Measurements from ENCODE around the gene BTD. TPM values are rescaled to one million over a fixed set of nuclear protein-coding genes. Genes with fewer than 3 reads are reported as not detected.

The BTD gene
- total and polyA plus RNA-seq, 2 experiments from 2014 or later, result 17.8 to 20.0 TPM

GRCh38 chr3:15614958-15615357 lies 13.4 kb downstream of the BTD start:
- no peak for ATAC-seq
- Histone ChIP-seq H4K20me1 (replicated peaks; ENCODE audit: insufficient read depth) (no peaks in the 10 kb centered on the region), H3K4me3 (no peak overlapping the region)

More at GRCh38 chr3:15614958-15615357, 13.4 kb downstream of the BTD start:
- no peaks in the 10 kb centered on the region; the same call in 1 of the 2 replicates for H3K4me1 ChIP-seq (ENCODE audit: insufficient read depth)
- Mint-ChIP-seq H3K9me3 (peaks cover 11% of the 10 kb centered on the region), H3K4me1 (no peaks in the 10 kb centered on the region), H3K27ac (no peak overlapping the region), H3K4me3 (no peak overlapping the region), H3K27me3 (ENCODE audit: insufficient read depth, low read depth, poor library complexity) (no peaks in the 10 kb centered on the region), H3K36me3 (ENCODE audit: low read depth) (peaks cover 12% of the 10 kb centered on the region)
- no peaks in the 10 kb centered on the region for H3K27me3 ChIP-seq (ENCODE audit: insufficient read depth)
- H3K79me2 ChIP-seq (replicated peaks; ENCODE audit: insufficient read depth), result no peaks in the 10 kb centered on the region
- no peak overlapping the region for H2AFZ ChIP-seq
- 0 out of 2 replicates have a peak, but pooled peaks cover 10% of the 10 kb centered on the region for H3K9me2 ChIP-seq (ENCODE audit: insufficient read depth)
- H3K36me3 ChIP-seq (ENCODE audit: insufficient read depth), result peaks cover 12% of the 10 kb centered on the region
- TF ChIP-seq REST (IDR thresholded peaks at IDR 0.05; ENCODE audit: unreplicated experiment), result no peak
- TF ChIP-seq CTCF (conservative IDR thresholded peaks at IDR 0.05; ENCODE audit: low read depth in 2 of 2), result no peak
- no peak for TF ChIP-seq STAT1 (IDR thresholded peaks at IDR 0.05; ENCODE audit: unreplicated experiment)
- TF ChIP-seq ZNF462 (CRISPR knock-in tag; IDR thresholded peaks at IDR 0.05), result no peak
- no peak for TF ChIP-seq CREB1 (CRISPR knock-in tag; IDR thresholded peaks at IDR 0.05; ENCODE audit: low read depth)
- H3K4me2 ChIP-seq, result no peak overlapping the region
- H3F3A ChIP-seq (replicated peaks; ENCODE audit: low read depth), result no peaks in the 10 kb centered on the region
- DNase-seq (ENCODE audit: low spot score), result no peak
- no peak overlapping the region for H3K27ac ChIP-seq (ENCODE audit: low read depth)
